ENCODE measurements around the gene WNT1.

Gene WNT1

GRCh38 chr12:48978291-48978740 is at the start of gene WNT1:
TSS of gene WNT1 (plus strand) at chr12:48978322. CDS start at chr12:48978651, 329 bp downstream.
- Mint-ChIP-seq H3K4me1 (ENCODE audit: low read depth) (peaks cover 43% of the 10 kb centered on the region), H3K36me3 (ENCODE audit: low read depth) (no peaks in the 10 kb centered on the region), H3K27ac (peak within 1 kb of the TSS; percentile 32), H3K9me3 (no peaks in the 10 kb centered on the region), H3K27me3 (ENCODE audit: low read depth) (peaks cover 89% of the 10 kb centered on the region), H3K4me3 (peak within 1 kb of the TSS; percentile 79)
- DNase-seq (ENCODE audit: low spot score) = no peak

GRCh38 chr12:48929551-48929950 is 48.6 kb upstream of the WNT1 start:
- Mint-ChIP-seq H3K27ac (no peak overlapping the region), H3K36me3 (ENCODE audit: low read depth) (peaks cover 23% of the 10 kb centered on the region), H3K27me3 (ENCODE audit: low read depth) (no peaks in the 10 kb centered on the region), H3K4me1 (ENCODE audit: low read depth) (peaks cover 11% of the 10 kb centered on the region), H3K4me3 (no peak overlapping the region), H3K9me3 (no peaks in the 10 kb centered on the region)
- DNase-seq (ENCODE audit: low spot score) = no peak

- H3K4me3 Mint-ChIP-seq = no peak overlapping the region
- peaks cover 25% of the 10 kb centered on the region for H3K36me3 Mint-ChIP-seq (ENCODE audit: low read depth)
- H3K4me1 Mint-ChIP-seq (ENCODE audit: low read depth) = peaks cover 10% of the 10 kb centered on the region
- peak overlapping the region; percentile 9 for H3K27ac Mint-ChIP-seq
- no peaks in the 10 kb centered on the region for H3K27me3 Mint-ChIP-seq (ENCODE audit: low read depth)
- H3K9me3 Mint-ChIP-seq = no peaks in the 10 kb centered on the region
- DNase-seq (ENCODE audit: low spot score) = no peak
These were observed 47.6 kb upstream of the WNT1 start for GRCh38 chr12:48930475-48930874.

GRCh38 chr12:48932878-48933277 is 45.2 kb upstream of the WNT1 start:
- H3K27me3 Mint-ChIP-seq (ENCODE audit: low read depth) = no peaks in the 10 kb centered on the region
- H3K4me1 Mint-ChIP-seq (ENCODE audit: low read depth) = peaks cover 11% of the 10 kb centered on the region
- no peak for DNase-seq (ENCODE audit: low spot score)
- H3K36me3 Mint-ChIP-seq (ENCODE audit: low read depth) = peaks cover 31% of the 10 kb centered on the region
- H3K9me3 Mint-ChIP-seq = no peaks in the 10 kb centered on the region
- H3K4me3 Mint-ChIP-seq = no peak overlapping the region
- no peak overlapping the region for H3K27ac Mint-ChIP-seq

- Mint-ChIP-seq H3K4me1 (ENCODE audit: low read depth) (peaks cover 11% of the 10 kb centered on the region), H3K36me3 (ENCODE audit: low read depth) (peaks cover 35% of the 10 kb centered on the region), H3K9me3 (no peaks in the 10 kb centered on the region), H3K27me3 (ENCODE audit: low read depth) (no peaks in the 10 kb centered on the region), H3K27ac (peak overlapping the region; percentile 64), H3K4me3 (no peak overlapping the region)
- DNase-seq (ENCODE audit: low spot score) = no peak
These were observed 44.3 kb upstream of the WNT1 start for GRCh38 chr12:48933664-48934311.

GRCh38 chr12:48934312-48934706 is 43.8 kb upstream of the WNT1 start:
- Mint-ChIP-seq H3K4me3 (no peak overlapping the region), H3K9me3 (no peaks in the 10 kb centered on the region), H3K27me3 (ENCODE audit: low read depth) (no peaks in the 10 kb centered on the region), H3K27ac (no peak overlapping the region), H3K4me1 (ENCODE audit: low read depth) (peaks cover 11% of the 10 kb centered on the region), H3K36me3 (ENCODE audit: low read depth) (peaks cover 37% of the 10 kb centered on the region)
- no peak for DNase-seq (ENCODE audit: low spot score)

- H3K4me3 Mint-ChIP-seq = no peak overlapping the region
- peak; percentile 56 for DNase-seq (ENCODE audit: low spot score)
- H3K9me3 Mint-ChIP-seq = no peaks in the 10 kb centered on the region
- peaks cover 35% of the 10 kb centered on the region for H3K36me3 Mint-ChIP-seq (ENCODE audit: low read depth)
- H3K4me1 Mint-ChIP-seq (ENCODE audit: low read depth) = peaks cover 12% of the 10 kb centered on the region
- peak overlapping the region; percentile 27 for H3K27ac Mint-ChIP-seq
- H3K27me3 Mint-ChIP-seq (ENCODE audit: low read depth) = no peaks in the 10 kb centered on the region
These were observed 41.6 kb upstream of the WNT1 start for GRCh38 chr12:48936379-48936979.

GRCh38 chr12:48937170-48937569 is 41.0 kb upstream of the WNT1 start:
- no peaks in the 10 kb centered on the region for H3K27me3 Mint-ChIP-seq (ENCODE audit: low read depth)
- no peak overlapping the region for H3K4me3 Mint-ChIP-seq
- H3K27ac Mint-ChIP-seq = no peak overlapping the region
- peaks cover 35% of the 10 kb centered on the region for H3K36me3 Mint-ChIP-seq (ENCODE audit: low read depth)
- no peak for DNase-seq (ENCODE audit: low spot score)
- no peaks in the 10 kb centered on the region for H3K9me3 Mint-ChIP-seq
- peaks cover 12% of the 10 kb centered on the region for H3K4me1 Mint-ChIP-seq (ENCODE audit: low read depth)

GRCh38 chr12:48938805-48939204 is 39.3 kb upstream of the WNT1 start:
- Mint-ChIP-seq H3K27me3 (ENCODE audit: low read depth) (no peaks in the 10 kb centered on the region), H3K27ac (no peak overlapping the region), H3K9me3 (no peaks in the 10 kb centered on the region), H3K36me3 (ENCODE audit: low read depth) (peaks cover 32% of the 10 kb centered on the region), H3K4me1 (ENCODE audit: low read depth) (peaks cover 12% of the 10 kb centered on the region), H3K4me3 (no peak overlapping the region)
- no peak for DNase-seq (ENCODE audit: low spot score)

GRCh38 chr12:48940181-48940580 is 37.9 kb upstream of the WNT1 start:
- no peak overlapping the region for H3K27ac Mint-ChIP-seq
- peaks cover 9% of the 10 kb centered on the region for H3K4me1 Mint-ChIP-seq (ENCODE audit: low read depth)
- H3K27me3 Mint-ChIP-seq (ENCODE audit: low read depth) = no peaks in the 10 kb centered on the region
- no peaks in the 10 kb centered on the region for H3K9me3 Mint-ChIP-seq
- no peak for DNase-seq (ENCODE audit: low spot score)
- H3K36me3 Mint-ChIP-seq (ENCODE audit: low read depth) = peaks cover 25% of the 10 kb centered on the region
- no peak overlapping the region for H3K4me3 Mint-ChIP-seq

- no peaks in the 10 kb centered on the region for H3K9me3 Mint-ChIP-seq
- no peaks in the 10 kb centered on the region for H3K27me3 Mint-ChIP-seq (ENCODE audit: low read depth)
- H3K36me3 Mint-ChIP-seq (ENCODE audit: low read depth) = peaks cover 20% of the 10 kb centered on the region
- H3K27ac Mint-ChIP-seq = no peak overlapping the region
- H3K4me3 Mint-ChIP-seq = no peak overlapping the region
- peaks cover 7% of the 10 kb centered on the region for H3K4me1 Mint-ChIP-seq (ENCODE audit: low read depth)
- DNase-seq (ENCODE audit: low spot score) = no peak
These were observed 34.9 kb upstream of the WNT1 start for GRCh38 chr12:48943221-48943620.

- Mint-ChIP-seq H3K27ac (no peak overlapping the region), H3K36me3 (ENCODE audit: low read depth) (peaks cover 13% of the 10 kb centered on the region), H3K27me3 (ENCODE audit: low read depth) (no peaks in the 10 kb centered on the region), H3K9me3 (no peaks in the 10 kb centered on the region), H3K4me1 (ENCODE audit: low read depth) (peaks cover 9% of the 10 kb centered on the region), H3K4me3 (no peak overlapping the region)
- no peak for DNase-seq (ENCODE audit: low spot score)
These were observed 31.9 kb upstream of the WNT1 start for GRCh38 chr12:48946205-48946604.

- DNase-seq (ENCODE audit: low spot score) = no peak
- peaks cover 9% of the 10 kb centered on the region for H3K4me1 Mint-ChIP-seq (ENCODE audit: low read depth)
- H3K27me3 Mint-ChIP-seq (ENCODE audit: low read depth) = no peaks in the 10 kb centered on the region
- no peaks in the 10 kb centered on the region for H3K9me3 Mint-ChIP-seq
- no peak overlapping the region for H3K27ac Mint-ChIP-seq
- peaks cover 11% of the 10 kb centered on the region for H3K36me3 Mint-ChIP-seq (ENCODE audit: low read depth)
- no peak overlapping the region for H3K4me3 Mint-ChIP-seq
These were observed 31.2 kb upstream of the WNT1 start for GRCh38 chr12:48946943-48947342.

- DNase-seq (ENCODE audit: low spot score) = no peak
- Mint-ChIP-seq H3K9me3 (no peaks in the 10 kb centered on the region), H3K4me1 (ENCODE audit: low read depth) (peaks cover 12% of the 10 kb centered on the region), H3K27me3 (ENCODE audit: low read depth) (no peaks in the 10 kb centered on the region), H3K27ac (no peak overlapping the region), H3K4me3 (no peak overlapping the region), H3K36me3 (ENCODE audit: low read depth) (peaks cover 15% of the 10 kb centered on the region)
These were observed 30.4 kb upstream of the WNT1 start for GRCh38 chr12:48947727-48948126.

- Mint-ChIP-seq H3K27ac (no peak overlapping the region), H3K36me3 (ENCODE audit: low read depth) (peaks cover 28% of the 10 kb centered on the region), H3K9me3 (no peaks in the 10 kb centered on the region), H3K4me3 (no peak overlapping the region), H3K27me3 (ENCODE audit: low read depth) (no peaks in the 10 kb centered on the region), H3K4me1 (ENCODE audit: low read depth) (peaks cover 28% of the 10 kb centered on the region)
- DNase-seq (ENCODE audit: low spot score) = no peak
These were observed 25.4 kb upstream of the WNT1 start for GRCh38 chr12:48952691-48953090.
